Measurements from ENCODE around the gene FAM9B.

DNA sequence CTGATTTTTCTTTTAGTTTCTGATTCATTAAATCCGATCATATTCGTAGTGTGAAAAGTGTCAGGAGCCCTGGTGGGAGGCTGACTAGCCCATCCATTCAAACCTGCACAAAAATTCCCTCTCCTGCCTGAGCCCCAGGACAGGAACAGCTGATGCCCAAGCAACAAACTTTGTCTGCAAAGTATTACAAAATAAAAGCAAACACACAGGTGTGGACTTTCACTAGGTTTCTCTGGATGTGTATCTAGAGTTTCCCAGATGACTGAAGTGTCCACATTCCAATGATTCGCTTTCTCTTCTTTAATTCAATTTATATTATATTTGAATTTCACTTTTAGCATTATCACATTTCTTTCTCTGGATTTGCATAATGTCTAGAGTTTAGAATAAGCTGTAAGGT, 18.2 kb upstream of the FAM9B start:
- TF ChIP-seq CTCF (IDR thresholded peaks at IDR 0.05) (no peak), SIN3A (IDR thresholded peaks at IDR 0.05; ENCODE audit: borderline replicate concordance, insufficient read depth, low read depth, low read length) (no peak), POLR2AphosphoS5 (IDR thresholded peaks at IDR 0.05; ENCODE audit: low read depth, low read length) (no peak)

Data from Panc1 (cell line).